NCI-H2227 treated with DMSO at 0.1 percent for 48 hours (cell line): ENCODE measurements around the gene IPO9.
A peak's percentile ranks its signal among the peaks of the same experiment; 100 is the strongest.
"Not testable (repeated sequence)": the region's sequence is repeated elsewhere in the genome, so short reads cannot be mapped to it uniquely, and the experiment has no call there.

ENCODE experiments used
- DNase-seq: peaks from one replicate; lab custom pipeline; 2025; lab: John Stamatoyannopoulos, UW

IPO9 gene

DNA sequence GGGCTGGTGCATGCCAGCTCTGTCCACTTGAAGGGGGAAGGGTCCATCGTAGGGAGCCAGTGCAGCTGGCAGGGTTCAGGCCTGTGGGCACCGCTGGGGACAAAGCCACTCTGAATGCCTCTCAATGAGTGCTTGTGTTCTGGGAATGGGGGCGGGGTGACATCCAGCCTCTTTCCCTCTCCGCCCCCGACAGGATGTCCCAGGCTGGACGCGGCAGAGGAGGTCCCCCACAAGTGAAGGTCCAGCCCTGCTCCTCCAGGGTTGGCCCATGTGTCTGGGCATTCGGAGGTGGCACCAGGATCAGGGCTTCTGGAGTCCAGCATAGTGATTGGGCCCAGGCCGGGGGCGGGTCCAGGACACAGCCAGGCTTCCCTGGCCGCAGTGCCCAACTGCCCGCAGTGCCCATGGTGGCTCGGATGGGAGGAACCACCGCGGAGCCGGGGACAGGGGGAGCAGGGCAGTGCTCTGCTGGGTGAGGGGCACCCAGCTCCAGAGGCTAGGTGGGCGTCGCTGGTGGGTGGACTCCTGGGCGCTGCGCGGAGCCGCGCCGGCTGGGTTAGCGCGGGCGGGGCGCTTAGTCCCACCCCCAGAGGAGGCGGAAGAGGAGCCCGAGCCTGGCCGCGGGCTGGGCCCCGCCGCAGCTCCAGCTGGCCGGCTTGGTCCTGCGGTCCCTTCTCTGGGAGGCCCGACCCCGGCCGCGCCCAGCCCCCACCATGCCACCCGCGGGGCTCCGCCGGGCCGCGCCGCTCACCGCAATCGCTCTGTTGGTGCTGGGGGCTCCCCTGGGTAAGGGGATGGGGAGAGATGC lies 59.5 kb downstream of the IPO9 start, which contains the start of gene SHISA4:
Gene SHISA4, plus strand, starts transcription at position 617 of the 808 bp plus-strand sequence. Its CDS starts 97 bp downstream, at position 714.
- peak; percentile 62 for DNase-seq

DNA sequence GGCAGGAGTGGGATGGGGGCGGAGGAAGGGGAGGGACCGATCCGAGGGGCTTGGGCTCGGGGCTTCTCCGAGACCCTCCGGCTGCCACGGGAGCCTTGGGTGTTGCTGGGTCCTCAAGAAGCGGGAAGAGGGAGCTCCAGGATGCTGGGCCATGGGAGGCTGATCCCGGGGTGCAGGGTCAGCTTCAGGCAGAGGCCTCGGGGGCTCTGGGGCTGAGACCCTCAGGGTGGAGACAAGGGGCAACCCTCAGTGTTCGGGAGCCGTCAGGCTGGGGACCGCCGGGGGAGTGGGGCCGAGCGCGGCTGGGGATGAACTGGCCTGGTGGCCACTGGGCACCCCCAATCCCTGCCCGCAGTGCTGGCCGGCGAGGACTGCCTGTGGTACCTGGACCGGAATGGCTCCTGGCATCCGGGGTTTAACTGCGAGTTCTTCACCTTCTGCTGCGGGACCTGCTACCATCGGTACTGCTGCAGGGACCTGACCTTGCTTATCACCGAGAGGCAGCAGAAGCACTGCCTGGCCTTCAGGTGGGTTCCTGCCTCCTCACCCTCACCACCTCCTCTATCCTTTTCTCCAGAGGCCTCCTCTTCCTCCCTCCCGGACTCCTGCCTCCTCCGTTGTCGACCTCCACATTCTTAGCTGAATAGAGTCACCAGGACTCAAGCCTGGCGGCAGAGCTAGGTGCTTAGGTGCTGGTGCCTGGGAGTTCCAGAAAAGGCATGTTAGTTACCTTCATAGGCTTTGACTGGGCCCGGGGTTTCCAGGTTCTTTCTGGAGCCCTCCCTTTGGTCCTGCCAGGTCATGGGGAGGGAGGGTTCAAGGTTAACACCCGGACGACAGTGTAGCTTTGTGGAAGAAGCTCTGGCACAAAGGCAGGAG lies 60.4 kb downstream of the IPO9 start:
- DNase-seq: no peak

DNA sequence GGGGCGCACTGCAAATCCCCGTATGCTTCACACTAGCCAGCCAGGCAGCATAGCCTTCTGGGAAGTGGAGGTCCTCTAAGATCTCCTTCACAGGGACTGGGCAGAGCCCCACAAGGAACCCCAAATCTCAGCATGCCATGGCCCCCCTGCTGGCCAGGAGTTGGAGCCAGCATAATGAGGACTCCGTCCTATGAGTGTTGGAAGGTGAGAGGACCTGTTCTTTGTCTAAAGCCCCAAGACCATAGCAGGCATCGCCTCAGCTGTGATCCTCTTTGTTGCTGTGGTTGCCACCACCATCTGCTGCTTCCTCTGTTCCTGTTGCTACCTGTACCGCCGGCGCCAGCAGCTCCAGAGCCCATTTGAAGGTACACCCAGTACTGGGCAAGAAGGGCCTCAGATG lies 61.3 kb downstream of the IPO9 start:
- DNase-seq: no peak

DNA sequence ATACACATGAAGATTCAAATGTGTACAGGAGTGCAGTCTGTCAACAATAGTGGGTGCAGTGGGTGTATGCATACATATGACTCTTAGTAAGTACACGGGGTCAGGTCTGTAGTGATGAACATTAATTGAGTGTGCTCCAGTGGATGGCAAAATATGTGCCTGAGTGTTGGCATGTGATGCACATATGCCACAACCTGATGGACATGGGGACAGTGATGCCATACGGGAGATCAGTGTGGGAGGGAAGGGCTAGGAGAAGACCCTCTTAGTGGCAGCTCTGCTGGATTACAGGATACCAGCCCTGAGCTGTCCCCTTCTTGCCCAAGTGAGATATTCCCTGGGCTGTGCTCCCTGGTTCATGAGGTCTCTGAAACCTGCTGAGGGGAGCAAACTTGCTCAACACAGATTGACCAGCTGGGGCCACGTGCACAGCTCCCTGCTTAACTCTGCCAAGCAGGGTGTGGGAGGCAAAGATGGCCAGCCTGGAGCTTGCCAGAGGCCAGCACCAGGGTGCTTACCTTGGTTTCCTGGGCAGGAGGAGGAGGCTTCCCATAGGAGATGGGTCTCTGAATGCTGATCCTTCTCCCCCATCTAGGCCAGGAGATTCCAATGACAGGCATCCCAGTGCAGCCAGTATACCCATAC lies 62.0 kb downstream of the IPO9 start:
- no peak for DNase-seq

DNA sequence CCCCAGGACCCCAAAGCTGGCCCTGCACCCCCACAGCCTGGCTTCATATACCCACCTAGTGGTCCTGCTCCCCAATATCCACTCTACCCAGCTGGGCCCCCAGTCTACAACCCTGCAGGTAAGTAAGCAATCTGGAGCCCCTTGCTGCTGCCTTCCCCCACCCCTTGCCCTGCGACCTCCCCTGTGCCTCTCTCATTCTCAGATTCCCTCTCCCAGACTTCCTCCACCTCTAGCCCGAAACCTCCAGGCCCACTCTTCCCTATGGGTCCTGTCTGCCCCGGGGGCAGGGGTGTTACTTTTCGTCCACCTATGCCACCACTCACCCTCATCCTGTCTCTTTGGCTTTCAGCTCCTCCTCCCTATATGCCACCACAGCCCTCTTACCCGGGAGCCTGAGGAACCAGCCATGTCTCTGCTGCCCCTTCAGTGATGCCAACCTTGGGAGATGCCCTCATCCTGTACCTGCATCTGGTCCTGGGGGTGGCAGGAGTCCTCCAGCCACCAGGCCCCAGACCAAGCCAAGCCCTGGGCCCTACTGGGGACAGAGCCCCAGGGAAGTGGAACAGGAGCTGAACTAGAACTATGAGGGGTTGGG lies 62.6 kb downstream of the IPO9 start:
- DNase-seq: no peak

DNA sequence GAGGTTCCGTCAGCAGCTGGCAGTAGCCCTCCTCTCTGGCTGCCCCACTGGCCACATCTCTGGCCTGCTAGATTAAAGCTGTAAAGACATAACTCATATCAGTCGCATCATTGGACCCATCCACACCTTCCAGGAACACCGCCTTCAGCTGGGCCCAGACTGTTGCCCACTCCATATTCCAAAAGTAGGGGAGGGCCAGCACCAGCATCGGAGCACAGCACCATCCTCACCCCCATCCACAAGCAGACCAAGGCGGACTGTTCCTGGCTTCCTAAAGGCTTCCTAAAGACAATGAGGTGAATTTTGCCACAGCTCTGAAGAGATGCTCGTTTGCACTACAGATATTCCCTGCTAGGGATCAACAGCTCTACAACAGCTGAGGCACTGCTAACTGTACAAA lies 63.3 kb downstream of the IPO9 start:
- DNase-seq: no peak

DNA sequence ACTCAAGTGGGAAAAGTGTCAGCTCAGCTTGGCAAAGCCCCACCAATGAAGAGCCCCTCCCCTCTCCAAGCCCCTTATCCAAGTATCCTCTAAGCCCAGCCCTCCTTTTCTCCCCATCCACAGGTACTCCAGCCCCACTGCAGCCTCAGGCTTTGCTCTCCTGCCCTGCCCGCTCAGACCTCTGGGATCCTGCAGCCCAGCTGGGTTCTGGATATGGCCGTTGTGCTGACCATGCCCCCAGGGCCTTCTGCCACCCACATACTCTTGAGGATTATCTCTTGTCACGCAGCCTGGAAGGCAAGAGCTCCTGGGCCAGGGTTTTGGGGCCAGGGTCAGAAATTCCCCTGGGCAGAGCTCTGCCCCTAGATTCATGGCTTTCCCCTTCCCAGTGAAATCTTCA lies 64.5 kb downstream of the IPO9 start:
- no peak for DNase-seq

DNA sequence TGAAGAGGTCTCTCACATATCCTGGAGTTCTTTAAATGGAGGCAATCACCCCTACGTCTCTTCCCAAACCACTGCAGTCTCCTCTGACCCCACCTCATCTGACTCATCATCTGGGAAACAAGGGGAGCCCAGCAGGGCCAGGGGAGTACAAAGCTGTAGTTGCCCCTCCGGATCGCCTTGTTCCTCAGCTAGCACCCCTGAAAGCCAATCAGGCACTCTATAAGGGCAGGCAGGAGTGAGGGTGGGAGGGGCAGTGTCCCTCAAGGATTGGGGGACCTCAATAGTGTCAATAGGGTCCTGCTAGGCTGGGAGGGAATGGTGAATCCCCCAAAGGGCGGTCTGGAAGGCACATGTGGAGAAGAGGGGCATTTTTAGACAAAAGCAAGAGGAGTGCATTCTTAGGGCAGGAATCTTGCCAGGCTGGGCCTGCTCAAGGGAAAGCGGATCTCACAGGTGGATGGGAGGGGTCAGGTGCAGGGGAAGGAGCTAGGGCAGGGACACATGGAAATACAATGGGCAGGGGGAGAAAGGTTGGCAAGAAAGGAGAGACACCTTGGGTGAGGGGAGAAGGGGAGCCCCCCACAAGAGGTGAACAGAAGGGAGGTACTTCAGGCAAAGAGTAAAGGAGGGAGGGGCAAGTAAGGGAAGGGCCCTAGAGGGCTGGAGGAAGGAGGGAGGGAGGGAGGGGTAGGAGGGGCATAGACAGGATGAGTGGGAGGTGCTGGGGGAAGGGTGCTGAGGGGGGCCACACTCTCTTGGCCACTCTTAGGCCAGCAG lies 65.6 kb downstream of the IPO9 start:
- no peak for DNase-seq

DNA sequence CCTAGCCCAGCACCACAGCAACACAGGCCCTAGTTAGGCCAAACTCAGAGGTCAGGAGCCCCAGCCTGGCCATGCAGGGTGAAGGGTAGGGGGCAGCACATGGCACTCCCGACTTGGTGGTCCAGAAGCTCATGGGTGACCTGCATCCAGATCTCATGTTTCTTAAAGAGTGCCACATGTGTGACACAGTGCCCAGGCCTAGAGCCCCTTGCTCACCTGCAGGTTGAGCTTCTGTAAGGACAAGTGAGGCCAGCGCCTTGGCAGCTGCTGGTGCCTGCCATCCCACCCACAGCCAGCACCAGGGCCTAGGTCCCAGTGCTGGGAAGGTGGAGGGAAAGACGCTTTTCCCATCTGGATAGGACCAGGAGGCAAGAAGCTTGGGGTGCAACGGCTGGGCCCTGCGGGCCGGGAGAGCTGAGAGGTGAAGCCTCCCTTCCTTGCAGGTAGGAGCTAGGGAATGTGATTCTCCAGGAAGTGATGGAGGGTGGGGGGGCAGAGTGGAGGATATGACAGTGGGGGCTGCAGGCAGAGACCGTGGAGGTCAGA lies 66.2 kb downstream of the IPO9 start:
- DNase-seq: no peak

DNA sequence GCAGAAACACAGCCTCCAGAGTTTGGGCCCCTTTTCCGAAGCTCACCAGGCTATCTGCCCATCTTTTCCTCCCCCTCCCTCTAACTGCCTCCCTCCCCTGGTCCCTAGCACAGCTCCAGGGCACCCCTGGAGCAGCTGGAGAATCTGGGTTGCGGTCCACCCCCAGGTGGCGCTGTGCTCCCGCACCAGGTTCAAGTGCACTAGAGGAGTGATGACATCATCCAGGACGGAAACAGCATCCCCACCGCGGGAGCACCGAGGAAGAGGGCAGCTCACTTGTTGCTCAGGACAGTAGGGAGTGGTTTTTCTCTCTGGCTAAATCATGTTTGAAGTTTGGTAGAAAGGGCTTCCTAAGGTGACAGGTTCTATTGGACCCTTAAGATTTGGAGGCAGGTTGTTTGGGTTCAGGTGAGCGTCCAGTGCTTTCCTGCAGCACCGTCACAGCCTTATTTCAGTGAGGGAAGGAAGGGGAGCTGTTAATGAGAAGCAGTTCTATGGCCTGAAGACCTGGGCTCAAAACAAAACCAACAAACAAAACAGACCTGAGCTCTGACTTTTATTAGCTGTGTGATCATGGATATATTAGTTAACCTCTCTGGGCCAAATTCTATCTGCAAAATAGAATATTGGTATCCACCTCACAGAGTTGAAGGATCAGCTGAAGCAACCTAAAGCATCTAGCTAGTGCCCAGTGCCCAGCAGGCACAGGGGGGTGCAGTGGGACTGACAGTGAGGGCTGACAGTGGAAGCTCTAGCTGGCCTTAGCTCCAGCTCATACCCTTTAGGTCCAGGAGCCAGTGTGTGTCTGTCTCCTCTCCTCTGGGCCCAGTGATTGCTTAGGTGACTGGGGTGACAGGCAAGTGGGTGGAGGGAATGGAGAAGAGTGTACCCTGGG lies 67.2 kb downstream of the IPO9 start:
- DNase-seq: peak; percentile 86

DNA sequence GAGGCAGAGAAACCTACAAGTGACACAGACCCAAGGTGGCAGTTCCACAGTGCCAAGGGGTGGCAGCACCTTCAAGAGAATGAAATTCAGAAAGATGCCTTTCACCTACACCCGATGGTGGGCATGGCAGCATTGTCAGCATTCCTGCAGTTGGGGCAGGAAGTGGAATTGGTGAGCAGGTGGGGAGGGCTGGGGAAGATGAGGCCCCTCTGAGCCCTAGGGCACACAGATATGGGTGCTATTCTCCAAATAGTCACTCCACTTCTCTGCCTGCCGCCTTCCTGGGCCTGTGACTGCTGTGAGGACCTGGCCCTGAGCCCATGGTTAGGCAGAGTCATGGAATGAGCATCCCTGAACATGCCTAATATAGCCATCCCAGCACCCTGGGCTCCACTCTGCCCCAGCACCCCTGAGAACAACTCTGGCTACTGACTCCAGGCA lies 68.0 kb downstream of the IPO9 start:
- DNase-seq: no peak

DNA sequence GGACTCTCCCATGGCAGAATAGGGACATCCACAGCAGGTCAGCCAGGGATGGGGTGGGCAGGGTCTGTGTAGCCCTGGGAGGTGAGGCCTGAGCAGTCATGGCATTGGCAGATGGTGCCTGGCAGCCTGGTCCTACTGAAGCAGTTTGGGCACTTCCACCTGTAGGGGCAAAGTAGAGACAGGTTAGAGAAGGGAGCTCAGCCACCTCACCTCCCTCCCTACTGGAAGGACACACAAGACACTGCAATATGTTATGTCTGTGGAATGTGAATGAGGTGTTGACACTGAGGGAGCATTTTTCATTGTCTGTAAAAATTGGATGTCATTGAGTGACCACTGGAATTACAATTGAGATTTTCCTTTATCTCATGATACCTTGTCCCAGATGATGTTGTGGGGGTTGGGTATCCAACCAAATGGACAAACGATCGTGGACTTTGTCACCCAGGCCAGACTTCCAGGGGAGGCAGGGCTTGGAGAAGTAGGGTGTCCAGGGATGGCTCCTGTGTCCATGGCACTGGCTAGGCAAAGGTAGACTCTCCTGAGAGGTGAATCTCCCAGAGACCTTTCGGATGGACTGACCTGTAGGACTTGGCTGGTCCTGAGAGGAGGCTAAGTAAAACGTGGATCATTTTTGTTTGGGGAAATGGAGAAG lies 69.4 kb downstream of the IPO9 start:
- DNase-seq: no peak

DNA sequence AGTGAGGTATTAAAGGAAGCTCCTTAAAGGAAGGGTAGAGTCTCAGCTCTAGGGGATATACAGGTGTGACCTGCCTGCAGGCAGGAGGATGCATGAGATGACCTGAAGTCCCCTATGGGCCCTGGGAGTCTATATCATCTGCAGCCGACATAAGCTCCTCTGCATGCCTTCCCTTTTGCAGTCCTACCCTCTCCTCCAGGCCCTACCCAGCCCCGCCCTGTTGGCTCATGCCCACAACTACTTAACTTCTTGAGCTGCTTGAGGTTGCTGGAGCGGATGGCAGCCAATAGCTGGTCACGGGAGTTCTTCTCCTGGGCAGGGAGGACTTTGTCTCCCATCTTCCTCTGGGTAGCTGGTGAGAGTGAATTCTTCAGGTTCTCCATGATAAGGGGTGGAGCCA lies 70.0 kb downstream of the IPO9 start:
- no peak for DNase-seq

DNA sequence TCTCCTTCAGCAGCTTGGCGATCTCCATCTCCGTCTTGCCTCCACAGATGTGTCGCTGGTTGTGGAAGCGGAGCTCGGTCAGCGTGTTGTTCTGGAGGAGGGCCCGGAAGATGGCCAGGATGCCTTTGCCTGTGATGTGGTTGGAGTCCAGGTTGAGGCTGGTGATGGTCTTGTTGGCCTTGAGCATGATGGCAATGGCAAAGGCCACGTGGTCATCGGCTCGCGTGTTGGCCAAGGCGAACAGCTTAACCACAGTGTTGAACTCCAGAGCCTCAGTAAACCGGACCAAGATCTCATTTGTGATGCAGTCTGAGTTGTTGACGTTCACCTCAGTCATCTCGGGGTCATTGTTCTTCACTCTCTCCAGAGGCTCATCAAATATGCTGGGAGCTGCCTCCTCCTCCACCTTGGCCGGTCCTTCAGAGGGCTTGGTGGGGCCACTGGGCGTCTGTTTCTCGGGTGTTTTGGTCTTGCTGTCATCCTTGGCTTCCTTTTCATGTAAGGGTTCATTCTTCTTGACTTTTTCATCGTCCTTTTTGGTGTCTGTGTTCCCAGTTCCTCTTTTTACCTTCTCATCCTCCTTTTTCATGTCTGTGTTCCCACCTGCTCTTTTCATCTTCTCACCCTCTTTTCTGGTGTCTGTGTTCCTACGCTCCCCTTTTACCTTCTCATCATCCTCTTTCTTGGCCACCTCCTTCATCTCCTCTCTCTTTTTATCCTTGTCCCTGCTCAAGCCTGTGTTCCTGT lies 70.9 kb downstream of the IPO9 start:
- DNase-seq: no peak

DNA sequence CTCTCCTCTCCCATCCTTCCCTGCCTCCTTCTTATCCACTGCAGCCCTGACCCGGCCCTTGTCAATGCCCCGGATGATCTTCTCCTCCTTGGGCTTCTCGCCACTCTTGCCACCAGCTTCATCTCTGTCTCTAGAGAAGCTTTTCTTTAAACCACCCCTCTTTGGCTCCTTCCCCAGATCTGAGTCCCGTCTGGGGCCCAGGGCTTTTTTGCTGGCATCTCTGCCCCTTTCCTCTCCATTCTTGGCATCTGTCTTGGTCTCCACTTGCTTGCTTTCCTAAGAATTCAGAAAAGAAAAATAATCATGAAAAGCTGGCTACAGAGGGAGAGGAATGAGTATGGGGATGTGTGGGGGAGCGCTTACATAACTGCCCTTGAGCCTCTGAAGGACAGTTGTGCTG lies 71.5 kb downstream of the IPO9 start:
- no peak for DNase-seq

DNA sequence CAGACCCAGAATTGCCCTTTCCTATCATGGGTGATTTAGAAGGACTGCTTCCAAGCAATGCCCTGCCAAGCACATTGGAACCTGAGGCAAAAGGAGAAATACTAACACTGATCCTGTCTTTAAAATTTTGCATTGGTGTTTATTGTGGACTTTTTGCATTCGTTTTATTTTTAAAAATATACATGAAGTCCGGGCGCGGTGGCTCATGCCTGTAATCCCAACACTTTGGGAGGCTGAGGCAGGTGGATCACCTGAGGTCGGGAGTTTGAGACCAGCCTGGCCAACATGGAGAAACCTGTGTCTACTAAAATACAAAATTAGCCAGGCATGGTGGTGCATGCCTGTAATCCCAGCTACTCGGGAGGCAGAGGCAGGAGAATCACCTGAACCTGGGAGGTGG lies 72.1 kb downstream of the IPO9 start:
- DNase-seq: not testable (repeated sequence)

DNA sequence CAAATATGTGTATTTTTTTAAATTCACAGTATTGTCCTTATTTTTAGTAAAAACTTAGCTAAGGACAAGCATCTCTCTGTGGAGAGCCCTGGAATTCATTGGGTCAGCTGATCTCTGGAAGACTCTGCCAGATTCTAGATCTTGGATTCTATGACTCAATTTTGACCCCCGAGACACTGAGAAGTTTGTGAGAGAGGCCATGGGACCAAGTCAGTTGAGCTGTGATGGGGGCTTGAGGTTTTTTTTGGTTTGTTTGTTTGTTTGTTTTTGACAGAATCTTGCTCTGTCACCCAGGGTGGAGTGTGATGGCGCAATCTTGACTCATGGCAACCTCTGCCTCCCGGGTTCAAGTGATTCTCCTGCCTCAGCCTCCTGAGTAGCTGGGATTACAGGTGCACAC lies 73.2 kb downstream of the IPO9 start:
- no peak for DNase-seq

DNA sequence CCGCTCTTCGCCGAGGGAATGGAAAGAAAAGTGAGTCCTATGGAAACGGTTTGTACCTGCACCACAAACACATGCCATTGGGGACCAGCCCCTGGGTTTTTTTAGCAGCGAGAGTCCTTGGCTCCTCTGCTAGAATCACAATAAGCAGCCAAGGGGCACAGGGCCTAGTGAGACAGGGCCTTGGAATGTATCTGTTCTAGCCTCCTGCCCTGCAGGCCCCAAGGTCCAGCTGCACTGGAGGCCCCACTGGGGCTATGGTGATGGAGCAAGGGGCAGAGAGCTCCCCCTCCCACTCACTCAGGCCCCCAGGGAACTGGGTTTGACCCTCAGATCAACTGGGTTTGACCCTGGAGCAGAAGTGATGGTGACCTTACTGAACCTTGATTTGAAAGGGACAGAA lies 74.2 kb downstream of the IPO9 start:
- no peak for DNase-seq

DNA sequence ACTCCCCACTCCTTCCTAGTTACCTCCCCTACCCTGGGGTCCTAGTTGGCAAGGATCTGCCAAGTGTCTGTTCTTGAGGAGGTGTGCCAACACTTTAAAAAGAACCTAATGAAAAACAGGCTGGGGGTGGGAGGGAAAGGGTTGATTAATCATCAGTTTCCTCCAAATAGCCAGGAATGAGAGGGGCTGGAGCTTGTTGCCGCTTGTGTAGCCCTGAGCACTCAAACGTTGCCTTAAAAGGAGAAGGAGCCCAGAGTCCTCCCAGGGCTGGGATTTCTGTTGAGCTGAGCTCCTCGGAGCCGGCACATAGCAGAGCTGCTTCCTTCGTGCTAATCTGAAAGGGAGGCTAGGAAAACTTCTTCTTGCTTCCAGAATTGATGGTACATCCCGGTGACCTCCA lies 75.6 kb downstream of the IPO9 start:
- DNase-seq: no peak
